Ishikawa (cell line): ENCODE results near the gene CD36.

Experiments
- CEBPB ChIP-seq: IDR thresholded peaks from 2 replicates; pipeline ENCODE4 v1.6.1; 2012
- EP300 ChIP-seq: IDR thresholded peaks from 2 replicates; pipeline ENCODE4 v1.6.1; 2012; ENCODE audit warnings: borderline replicate concordance
- FOXM1 ChIP-seq: IDR thresholded peaks from 2 replicates; pipeline ENCODE4 v1.6.1; 2012; ENCODE audit warnings: low read depth, borderline replicate concordance
- TF ChIP-seq, protein P1 (sequence below): IDR thresholded peaks from 2 replicates; pipeline ENCODE4 v1.6.1; 2012
- TF ChIP-seq, protein P2 (sequence below): IDR thresholded peaks from 2 replicates; pipeline ENCODE4 v1.6.1; 2012; ENCODE audit warnings: low read depth, mild to moderate bottlenecking
- TF ChIP-seq, protein P3 (sequence below): IDR thresholded peaks from 2 replicates; pipeline ENCODE4 v1.6.1; 2012

GRCh38 chr7:80632139-80632538, 6.3 kb upstream of the CD36 start:
- TF ChIP-seq EP300 (no peak), FOXM1 (no peak), CEBPB (no peak)
- TF ChIP-seq, protein P1, sequence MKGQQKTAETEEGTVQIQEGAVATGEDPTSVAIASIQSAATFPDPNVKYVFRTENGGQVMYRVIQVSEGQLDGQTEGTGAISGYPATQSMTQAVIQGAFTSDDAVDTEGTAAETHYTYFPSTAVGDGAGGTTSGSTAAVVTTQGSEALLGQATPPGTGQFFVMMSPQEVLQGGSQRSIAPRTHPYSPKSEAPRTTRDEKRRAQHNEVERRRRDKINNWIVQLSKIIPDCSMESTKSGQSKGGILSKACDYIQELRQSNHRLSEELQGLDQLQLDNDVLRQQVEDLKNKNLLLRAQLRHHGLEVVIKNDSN, result no peak
- TF ChIP-seq, protein P2, sequence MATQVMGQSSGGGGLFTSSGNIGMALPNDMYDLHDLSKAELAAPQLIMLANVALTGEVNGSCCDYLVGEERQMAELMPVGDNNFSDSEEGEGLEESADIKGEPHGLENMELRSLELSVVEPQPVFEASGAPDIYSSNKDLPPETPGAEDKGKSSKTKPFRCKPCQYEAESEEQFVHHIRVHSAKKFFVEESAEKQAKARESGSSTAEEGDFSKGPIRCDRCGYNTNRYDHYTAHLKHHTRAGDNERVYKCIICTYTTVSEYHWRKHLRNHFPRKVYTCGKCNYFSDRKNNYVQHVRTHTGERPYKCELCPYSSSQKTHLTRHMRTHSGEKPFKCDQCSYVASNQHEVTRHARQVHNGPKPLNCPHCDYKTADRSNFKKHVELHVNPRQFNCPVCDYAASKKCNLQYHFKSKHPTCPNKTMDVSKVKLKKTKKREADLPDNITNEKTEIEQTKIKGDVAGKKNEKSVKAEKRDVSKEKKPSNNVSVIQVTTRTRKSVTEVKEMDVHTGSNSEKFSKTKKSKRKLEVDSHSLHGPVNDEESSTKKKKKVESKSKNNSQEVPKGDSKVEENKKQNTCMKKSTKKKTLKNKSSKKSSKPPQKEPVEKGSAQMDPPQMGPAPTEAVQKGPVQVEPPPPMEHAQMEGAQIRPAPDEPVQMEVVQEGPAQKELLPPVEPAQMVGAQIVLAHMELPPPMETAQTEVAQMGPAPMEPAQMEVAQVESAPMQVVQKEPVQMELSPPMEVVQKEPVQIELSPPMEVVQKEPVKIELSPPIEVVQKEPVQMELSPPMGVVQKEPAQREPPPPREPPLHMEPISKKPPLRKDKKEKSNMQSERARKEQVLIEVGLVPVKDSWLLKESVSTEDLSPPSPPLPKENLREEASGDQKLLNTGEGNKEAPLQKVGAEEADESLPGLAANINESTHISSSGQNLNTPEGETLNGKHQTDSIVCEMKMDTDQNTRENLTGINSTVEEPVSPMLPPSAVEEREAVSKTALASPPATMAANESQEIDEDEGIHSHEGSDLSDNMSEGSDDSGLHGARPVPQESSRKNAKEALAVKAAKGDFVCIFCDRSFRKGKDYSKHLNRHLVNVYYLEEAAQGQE, result no peak
- TF ChIP-seq, protein P3, sequence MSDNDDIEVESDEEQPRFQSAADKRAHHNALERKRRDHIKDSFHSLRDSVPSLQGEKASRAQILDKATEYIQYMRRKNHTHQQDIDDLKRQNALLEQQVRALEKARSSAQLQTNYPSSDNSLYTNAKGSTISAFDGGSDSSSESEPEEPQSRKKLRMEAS, result no peak
